IMR-90 (cell line): ENCODE results near the gene SLC35F3. TPM values are rescaled to one million over a fixed set of nuclear protein-coding genes. Genes with fewer than 3 reads are reported as not detected.

Experiments used
- ATAC-seq: fragments of 200-7000 bp; cut with Tn5 transposase; 2 replicates; pipeline ENCODE4 v1.9.1; 2020; ENCODE audit warnings: low read depth, mild to moderate bottlenecking, moderate library complexity
- BruUV-seq: library from RNA; stranded (reverse); fragments of 400-500 nt; replicated peaks from 2 replicates; lab custom pipeline; 2021; lab: Mats Ljungman, UMichigan
- CTCF ChIA-PET: fragments of 300-600 bp; formaldehyde crosslinking; extraction: SDS; loops from one replicate; lab custom pipeline; 2021; ENCODE audit warnings: antibody characterized with exemption; lab: Yijun Ruan, JAX
- POLR2A ChIA-PET: fragments of 300-600 bp; sonication (Branson Sonifier 250); formaldehyde crosslinking; loops from one replicate; lab custom pipeline; 2022; ENCODE audit warnings: antibody characterized with exemption; ENCODE audit not compliant: unreplicated experiment; lab: Charles Lee
- DNase-seq: peaks from one replicate; pipeline ENCODE4 v3.0.0; 2013
- H2AFZ ChIP-seq: replicated peaks from 2 replicates; pipeline ENCODE3; 2013; ENCODE audit warnings: low read length, mild to moderate bottlenecking; ENCODE audit not compliant: poor library complexity
- H2AK5ac ChIP-seq: 2 replicates; pipeline ENCODE4 v1.6.1; 2013; ENCODE audit warnings: low read depth, low read length, inconsistent platforms
- H2AK9ac ChIP-seq: replicated peaks from 2 replicates; pipeline ENCODE3; 2013; ENCODE audit warnings: mild to moderate bottlenecking, low read depth, low read length, moderate library complexity; ENCODE audit not compliant: poor library complexity
- H2BK120ac ChIP-seq: 2 replicates; pipeline ENCODE4 v1.6.1; 2013; ENCODE audit warnings: low read depth, low read length, inconsistent platforms
- H2BK15ac ChIP-seq: 3 replicates; pipeline ENCODE4 v1.6.1; 2013; ENCODE audit warnings: low read depth, low read length, inconsistent platforms
- H2BK20ac ChIP-seq: 2 replicates; pipeline ENCODE4 v1.6.1; 2013; ENCODE audit warnings: low read depth, mild to moderate bottlenecking, inconsistent platforms, low read length, moderate library complexity
- H2BK5ac ChIP-seq: 2 replicates; pipeline ENCODE4 v1.6.1; 2013; ENCODE audit warnings: mild to moderate bottlenecking, low read depth, low read length, inconsistent platforms; ENCODE audit not compliant: poor library complexity, severe bottlenecking
- H3K14ac ChIP-seq: replicated peaks from 2 replicates; pipeline ENCODE4 v1.6.1; 2013; ENCODE audit warnings: low read depth, low read length, inconsistent platforms
- H3K18ac ChIP-seq: 2 replicates; pipeline ENCODE4 v1.6.1; 2013; ENCODE audit warnings: low read depth, low read length, control low read depth
- H3K23ac ChIP-seq: 2 replicates; pipeline ENCODE4 v1.6.1; 2013; ENCODE audit warnings: low read depth, low read length, inconsistent platforms
- H3K27ac ChIP-seq: 2 replicates; pipeline ENCODE4 v1.5.1; 2013; ENCODE audit warnings: mild to moderate bottlenecking, control low read depth, low read length; ENCODE audit not compliant: insufficient read depth
- H3K27me3 ChIP-seq: 2 replicates; pipeline ENCODE4 v1.6.1; 2013; ENCODE audit warnings: low read length; ENCODE audit not compliant: control insufficient read depth, insufficient read depth
- H3K36me3 ChIP-seq: 2 replicates; pipeline ENCODE4 v1.6.1; 2013; ENCODE audit warnings: low read length, mixed read lengths; ENCODE audit not compliant: control insufficient read depth, insufficient read depth
- H3K4ac ChIP-seq: 2 replicates; pipeline ENCODE4 v1.6.1; 2013; ENCODE audit warnings: low read depth, low read length, inconsistent platforms
- H3K4me1 ChIP-seq: 2 replicates; pipeline ENCODE4 v1.6.1; 2013; ENCODE audit warnings: low read length, mixed read lengths; ENCODE audit not compliant: control insufficient read depth, insufficient read depth
- H3K4me2 ChIP-seq: 2 replicates; pipeline ENCODE4 v1.6.1; 2013; ENCODE audit warnings: low read depth, mild to moderate bottlenecking, control low read depth, low read length, moderate library complexity
- H3K4me3 ChIP-seq: 2 replicates; pipeline ENCODE4 v1.5.1; 2013; ENCODE audit warnings: low read depth, mild to moderate bottlenecking, control low read depth, low read length, moderate library complexity; ENCODE audit not compliant: insufficient read depth
- H3K56ac ChIP-seq: 2 replicates; pipeline ENCODE4 v1.6.1; 2013; ENCODE audit warnings: low read length, inconsistent platforms; ENCODE audit not compliant: insufficient read depth; ENCODE audit errors: extremely low read depth
- H3K79me1 ChIP-seq, 2 experiments: 2 replicates each; pipeline ENCODE4 v1.6.1; 2013; ENCODE audit warnings: low read length in 2 of 2, inconsistent platforms in 1 of 2, low read depth in 1 of 2
- H3K9ac ChIP-seq: 2 replicates; pipeline ENCODE4 v1.6.1; 2013; ENCODE audit warnings: low read depth, low read length, control low read depth
- H3K9me1 ChIP-seq: 2 replicates; pipeline ENCODE4 v1.6.1; 2013; ENCODE audit warnings: low read length, inconsistent platforms; ENCODE audit not compliant: insufficient read depth
- H3K9me3 ChIP-seq: 2 replicates; pipeline ENCODE4 v1.6.1; 2013; ENCODE audit warnings: low read length; ENCODE audit not compliant: control insufficient read depth, insufficient read depth
- H4K20me1 ChIP-seq: 2 replicates; pipeline ENCODE4 v1.6.1; 2013; ENCODE audit warnings: low read length, inconsistent platforms; ENCODE audit not compliant: insufficient read depth
- H4K5ac ChIP-seq: 2 replicates; pipeline ENCODE4 v1.6.1; 2013; ENCODE audit warnings: mild to moderate bottlenecking, low read depth, low read length, control low read depth
- H4K8ac ChIP-seq, 2 experiments: 2 replicates each; pipeline ENCODE4 v1.6.1; 2013; ENCODE audit warnings: low read depth in 2 of 2, low read length in 2 of 2, control low read depth in 1 of 2, inconsistent platforms in 1 of 2
- H4K91ac ChIP-seq: 2 replicates; pipeline ENCODE4 v1.6.1; 2013; ENCODE audit warnings: low read depth, low read length, inconsistent platforms; ENCODE audit not compliant: insufficient read depth
- BHLHE40 ChIP-seq: fragments of 150-350 bp; IDR thresholded peaks from 2 replicates; pipeline ENCODE4 v1.6.1; 2016; ENCODE audit warnings: mild to moderate bottlenecking, low read depth, low read length
- CEBPB ChIP-seq: IDR thresholded peaks from 2 replicates; pipeline ENCODE4 v1.6.1; 2012; ENCODE audit warnings: low read depth, low read length, improper control_type of control experiment
- FOS ChIP-seq: fragments of 150-350 bp; IDR thresholded peaks from 2 replicates; pipeline ENCODE4 v1.6.1; 2016; ENCODE audit warnings: low read depth, low read length
- MAZ ChIP-seq: IDR thresholded peaks from 2 replicates; pipeline ENCODE4 v1.6.1; 2012; ENCODE audit warnings: low read depth, mild to moderate bottlenecking, low read length, improper control_type of control experiment, moderate library complexity, borderline replicate concordance
- MXI1 ChIP-seq: IDR thresholded peaks from 2 replicates; pipeline ENCODE4 v1.6.1; 2012; ENCODE audit warnings: low read depth, mild to moderate bottlenecking, low read length, moderate library complexity, borderline replicate concordance
- NFE2L2 ChIP-seq: fragments of 150-350 bp; IDR thresholded peaks from 2 replicates; pipeline ENCODE4 v1.6.1; 2016; ENCODE audit warnings: low read depth, mild to moderate bottlenecking, low read length
- RCOR1 ChIP-seq: IDR thresholded peaks from 2 replicates; pipeline ENCODE4 v1.6.1; 2012; ENCODE audit warnings: mild to moderate bottlenecking, low read length, improper control_type of control experiment; ENCODE audit not compliant: insufficient replicate concordance
- RFX5 ChIP-seq: IDR thresholded peaks from 2 replicates; pipeline ENCODE4 v1.8.0; 2012; ENCODE audit warnings: low read depth, mild to moderate bottlenecking, low read length, moderate library complexity
- SMC3 ChIP-seq: fragments of 150-350 bp; IDR thresholded peaks from 2 replicates; pipeline ENCODE4 v1.6.1; 2016; ENCODE audit warnings: low read depth, mild to moderate bottlenecking, antibody characterized with exemption, low read length, moderate library complexity
- WGBS, 2 experiments: methylation state at CpG; one replicate each; pipeline versions ENCODE4 v1.1.5 to v1.1.7; 2013; ENCODE audit warnings: missing lambda C conversion rate in 2 of 2; ENCODE audit not compliant: insufficient read length in 1 of 2; ENCODE audit errors: extremely low coverage in 2 of 2; 5-methylcytosine and 5-hydroxymethylcytosine counted together
- dilution Hi-C: fragments of 300-500 bp; cut with HindIII; formaldehyde crosslinking; loops from one replicate; pipeline ENCODE4 v1.14.3; 2018; ENCODE audit warnings: low sequenced_read_pairs; ENCODE audit not compliant: unreplicated experiment
- in situ Hi-C: fragments of 300-500 bp; cut with MboI; formaldehyde crosslinking; loops from 3 replicates; pipeline ENCODE4 v1.14.3; 2019; ENCODE audit warnings: low sequenced_read_pairs, inconsistent platforms, mixed read lengths
- intact Hi-C: fragments of 100-400 bp; cut with micrococcal nuclease; formaldehyde crosslinking; loops from 2 replicates; pipeline ENCODE4 v1.10.0; 2022
- polyA plus RNA-seq, 3 experiments: library from polyadenylated mRNA; depleted of rRNA; stranded (reverse); fragments of >200 nt; gene quantifications; 2 replicates each; pipeline ENCODE4 v1.2.3, GENCODE V29; 2012; ENCODE audit warnings: low replicate concordance in 1 of 3
- total RNA-seq: library from RNA; depleted of rRNA; stranded (reverse); fragments of >200 nt; gene quantifications from 2 replicates; pipeline ENCODE4 v1.2.3, GENCODE V29; 2012
- TF ChIP-seq, protein P1 (sequence below): conservative IDR thresholded peaks from 2 replicates; pipeline ENCODE4 v1.5.1; 2012; ENCODE audit warnings: mild to moderate bottlenecking, low read depth, low read length, improper control_type of control experiment
- TF ChIP-seq, protein P2 (sequence below): fragments of 150-350 bp; IDR thresholded peaks from 2 replicates; pipeline ENCODE4 v1.6.1; 2016; ENCODE audit warnings: low read depth, mild to moderate bottlenecking, low read length, moderate library complexity, borderline replicate concordance

Gene SLC35F3
- total and polyA plus RNA-seq, 2 of the 4 experiments (the other 2 are of a cell fraction): under 0.01 to 0.17 TPM

DNA sequence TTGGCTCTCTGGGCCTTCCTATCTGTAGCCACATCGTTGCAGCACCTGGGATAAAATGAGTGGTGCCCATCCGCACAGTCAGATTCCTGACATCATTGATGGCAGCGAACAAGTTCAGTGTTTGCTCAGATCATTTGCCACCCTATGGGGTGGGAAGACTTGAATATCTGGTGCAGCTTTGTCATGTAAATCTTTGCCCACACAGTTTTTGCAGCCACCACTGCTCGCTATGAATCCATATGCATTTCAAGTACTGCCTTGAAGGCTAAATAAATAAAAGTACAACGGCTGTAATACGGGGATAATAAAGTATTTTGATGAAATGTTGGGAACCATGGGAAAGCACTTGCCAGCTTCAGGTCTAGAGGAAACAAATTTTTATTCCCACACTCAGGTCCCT lies 412.5 kb downstream of the SLC35F3 start:
- ATAC-seq (no peak), DNase-seq (no peak)
- Histone ChIP-seq H3K4ac (no peak overlapping the region), H2AK9ac (no peak overlapping the region), H2BK15ac (no peak overlapping the region), H3K36me3 (no peaks in the 10 kb centered on the region), H3K4me3 (no peak overlapping the region), H3K4me1 (peaks cover 8% of the 10 kb centered on the region), H2AK5ac (no peak overlapping the region), H3K9me1 (no peaks in the 10 kb centered on the region), H2AFZ (no peak overlapping the region), H3K14ac (no peak overlapping the region), H2BK120ac (no peak overlapping the region), H3K18ac (no peak overlapping the region), H4K20me1 (no peaks in the 10 kb centered on the region), H2BK5ac (no peak overlapping the region), H3K79me1 (no peaks in the 10 kb centered on the region), H3K27me3 (no peaks in the 10 kb centered on the region), H3K27ac (no peak overlapping the region), H4K5ac (no peak overlapping the region), H4K91ac (no peak overlapping the region), H3K9me3 (no peaks in the 10 kb centered on the region), H2BK20ac (no peak overlapping the region), H3K56ac (no peak overlapping the region), H3K23ac (no peak overlapping the region), H3K9ac (no peak overlapping the region), H4K8ac (no peak overlapping the region), H3K4me2 (no peak overlapping the region)
- ChIA-PET POLR2A (no interaction called here), CTCF (no interaction called here)
- 60% methylated on average over 1 of the region's 6 CpGs; no CpG with 5 or more reads in 1 of the 2 experiments for WGBS, 2 experiments
- no TSS peak for BruUV-seq
- dilution Hi-C loops (no loop called here), in situ Hi-C loops (loop anchor here (25.0 kb wide), 1 partner anchor 180 kb away; no protein-coding TSS in a partner anchor), intact Hi-C loops (no loop called here)
- no peak for TF ChIP-seq SMC3
- no peak for TF ChIP-seq FOS
- no peak for TF ChIP-seq BHLHE40
- no peak for TF ChIP-seq CEBPB
- TF ChIP-seq, protein P1, sequence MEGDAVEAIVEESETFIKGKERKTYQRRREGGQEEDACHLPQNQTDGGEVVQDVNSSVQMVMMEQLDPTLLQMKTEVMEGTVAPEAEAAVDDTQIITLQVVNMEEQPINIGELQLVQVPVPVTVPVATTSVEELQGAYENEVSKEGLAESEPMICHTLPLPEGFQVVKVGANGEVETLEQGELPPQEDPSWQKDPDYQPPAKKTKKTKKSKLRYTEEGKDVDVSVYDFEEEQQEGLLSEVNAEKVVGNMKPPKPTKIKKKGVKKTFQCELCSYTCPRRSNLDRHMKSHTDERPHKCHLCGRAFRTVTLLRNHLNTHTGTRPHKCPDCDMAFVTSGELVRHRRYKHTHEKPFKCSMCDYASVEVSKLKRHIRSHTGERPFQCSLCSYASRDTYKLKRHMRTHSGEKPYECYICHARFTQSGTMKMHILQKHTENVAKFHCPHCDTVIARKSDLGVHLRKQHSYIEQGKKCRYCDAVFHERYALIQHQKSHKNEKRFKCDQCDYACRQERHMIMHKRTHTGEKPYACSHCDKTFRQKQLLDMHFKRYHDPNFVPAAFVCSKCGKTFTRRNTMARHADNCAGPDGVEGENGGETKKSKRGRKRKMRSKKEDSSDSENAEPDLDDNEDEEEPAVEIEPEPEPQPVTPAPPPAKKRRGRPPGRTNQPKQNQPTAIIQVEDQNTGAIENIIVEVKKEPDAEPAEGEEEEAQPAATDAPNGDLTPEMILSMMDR: no peak
- TF ChIP-seq MAZ: no peak
- no peak for TF ChIP-seq RFX5
- no peak for TF ChIP-seq RCOR1
- TF ChIP-seq, protein P2, sequence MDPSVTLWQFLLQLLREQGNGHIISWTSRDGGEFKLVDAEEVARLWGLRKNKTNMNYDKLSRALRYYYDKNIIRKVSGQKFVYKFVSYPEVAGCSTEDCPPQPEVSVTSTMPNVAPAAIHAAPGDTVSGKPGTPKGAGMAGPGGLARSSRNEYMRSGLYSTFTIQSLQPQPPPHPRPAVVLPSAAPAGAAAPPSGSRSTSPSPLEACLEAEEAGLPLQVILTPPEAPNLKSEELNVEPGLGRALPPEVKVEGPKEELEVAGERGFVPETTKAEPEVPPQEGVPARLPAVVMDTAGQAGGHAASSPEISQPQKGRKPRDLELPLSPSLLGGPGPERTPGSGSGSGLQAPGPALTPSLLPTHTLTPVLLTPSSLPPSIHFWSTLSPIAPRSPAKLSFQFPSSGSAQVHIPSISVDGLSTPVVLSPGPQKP: no peak
- no peak for TF ChIP-seq MXI1
- no peak for TF ChIP-seq NFE2L2
